HepG2 (cell line): ENCODE data around the gene PLLP. TPM values are rescaled to one million over a fixed set of nuclear protein-coding genes. Genes with fewer than 3 reads are reported as not detected.

Experiments
- GFI1 ChIP-seq: sonication (generic); formaldehyde crosslinking; IDR thresholded peaks from 2 replicates; pipeline ENCODE4 v1.5.0; 2020; ENCODE audit warnings: missing genetic modification reagents, mild to moderate bottlenecking, borderline replicate concordance
- GTF3A ChIP-seq: sonication (generic); formaldehyde crosslinking; conservative IDR thresholded peaks from 2 replicates; pipeline ENCODE4 v1.4.0; 2020; ENCODE audit warnings: mild to moderate bottlenecking, missing genetic modification reagents
- KLF6 ChIP-seq: IDR thresholded peaks from 2 replicates; pipeline ENCODE4 v1.8.0; 2016; ENCODE audit warnings: missing biosample characterization, missing genetic modification reagents
- PBX2 ChIP-seq: IDR thresholded peaks from 2 replicates; pipeline ENCODE4 v1.6.1; 2016; ENCODE audit warnings: control low read depth
- PCBP2 ChIP-seq: fragments of 200-400 bp; formaldehyde crosslinking; optimal IDR thresholded peaks from 2 replicates; pipeline ENCODE3; 2018; ENCODE audit warnings: low read length, low read depth; ENCODE audit not compliant: poor library complexity, severe bottlenecking
- PHF21A ChIP-seq: sonication (generic); formaldehyde crosslinking; IDR thresholded peaks from 2 replicates; pipeline ENCODE4 v1.5.0; 2020; ENCODE audit warnings: mild to moderate bottlenecking, missing genetic modification reagents
- PRDM10 ChIP-seq: sonication (generic); formaldehyde crosslinking; IDR thresholded peaks from 2 replicates; pipeline ENCODE4 v1.4.0; 2020; ENCODE audit warnings: low read depth, missing genetic modification reagents
- SAFB2 ChIP-seq: sonication (generic); formaldehyde crosslinking; IDR thresholded peaks from 2 replicates; pipeline ENCODE4 v1.5.1; 2020; ENCODE audit warnings: missing genetic modification reagents, low read depth, mild to moderate bottlenecking, borderline replicate concordance
- ZBTB21 ChIP-seq: sonication (generic); formaldehyde crosslinking; IDR thresholded peaks from 2 replicates; pipeline ENCODE4 v1.4.0; 2020; ENCODE audit warnings: missing genetic modification reagents
- ZNF629 ChIP-seq: sonication (generic); formaldehyde crosslinking; conservative IDR thresholded peaks from 2 replicates; pipeline ENCODE4 v1.5.0; 2020; ENCODE audit warnings: missing genetic modification reagents
- ZNF776 ChIP-seq: sonication (generic); formaldehyde crosslinking; IDR thresholded peaks from 2 replicates; pipeline ENCODE4 v1.4.0; 2020; ENCODE audit warnings: mild to moderate bottlenecking, missing genetic modification reagents
- polyA plus RNA-seq, 8 experiments: library from polyadenylated mRNA; depleted of rRNA in 3 of 8; stranded (reverse) in 7 of 8; unstranded in 1 of 8; fragments of >200 nt; fragmentation: Illumina TruSeq in 4 of 8; extraction: Trizol in 4 of 8; gene quantifications; 2 replicates each; pipeline versions ENCODE4 v1.2.1 to v1.2.3, GENCODE V29; 2011 to 2016; ENCODE audit warnings: low read depth in 4 of 8, missing spikeins in 1 of 8, mixed read lengths in 1 of 8; ENCODE audit not compliant: insufficient read depth in 1 of 8
- total RNA-seq, 5 experiments: library from RNA; depleted of rRNA; stranded (reverse); fragments of >200 nt; fragmentation: Illumina TruSeq; extraction: Trizol; gene quantifications; 2 replicates each; pipeline ENCODE4 v1.2.3, GENCODE V29; 2016; ENCODE audit warnings: low read depth in 1 of 5
- TF ChIP-seq, protein P1 (sequence below): sonication (generic); formaldehyde crosslinking; IDR thresholded peaks from 2 replicates; pipeline ENCODE4 v1.4.0; 2020; ENCODE audit warnings: mild to moderate bottlenecking, missing genetic modification reagents
- TF ChIP-seq, protein P2 (sequence below): sonication (generic); formaldehyde crosslinking; conservative IDR thresholded peaks from 2 replicates; pipeline ENCODE4 v1.8.0; 2022; ENCODE audit warnings: mild to moderate bottlenecking, moderate library complexity, missing genetic modification reagents

PLLP gene
- total and polyA plus RNA-seq, 2 of the 13 experiments (the other 11 are each of a cell fraction or from before 2014, with no cell fraction given) = 60.6 to 127 TPM

- no peak for TF ChIP-seq PRDM10
- TF ChIP-seq, protein P1, sequence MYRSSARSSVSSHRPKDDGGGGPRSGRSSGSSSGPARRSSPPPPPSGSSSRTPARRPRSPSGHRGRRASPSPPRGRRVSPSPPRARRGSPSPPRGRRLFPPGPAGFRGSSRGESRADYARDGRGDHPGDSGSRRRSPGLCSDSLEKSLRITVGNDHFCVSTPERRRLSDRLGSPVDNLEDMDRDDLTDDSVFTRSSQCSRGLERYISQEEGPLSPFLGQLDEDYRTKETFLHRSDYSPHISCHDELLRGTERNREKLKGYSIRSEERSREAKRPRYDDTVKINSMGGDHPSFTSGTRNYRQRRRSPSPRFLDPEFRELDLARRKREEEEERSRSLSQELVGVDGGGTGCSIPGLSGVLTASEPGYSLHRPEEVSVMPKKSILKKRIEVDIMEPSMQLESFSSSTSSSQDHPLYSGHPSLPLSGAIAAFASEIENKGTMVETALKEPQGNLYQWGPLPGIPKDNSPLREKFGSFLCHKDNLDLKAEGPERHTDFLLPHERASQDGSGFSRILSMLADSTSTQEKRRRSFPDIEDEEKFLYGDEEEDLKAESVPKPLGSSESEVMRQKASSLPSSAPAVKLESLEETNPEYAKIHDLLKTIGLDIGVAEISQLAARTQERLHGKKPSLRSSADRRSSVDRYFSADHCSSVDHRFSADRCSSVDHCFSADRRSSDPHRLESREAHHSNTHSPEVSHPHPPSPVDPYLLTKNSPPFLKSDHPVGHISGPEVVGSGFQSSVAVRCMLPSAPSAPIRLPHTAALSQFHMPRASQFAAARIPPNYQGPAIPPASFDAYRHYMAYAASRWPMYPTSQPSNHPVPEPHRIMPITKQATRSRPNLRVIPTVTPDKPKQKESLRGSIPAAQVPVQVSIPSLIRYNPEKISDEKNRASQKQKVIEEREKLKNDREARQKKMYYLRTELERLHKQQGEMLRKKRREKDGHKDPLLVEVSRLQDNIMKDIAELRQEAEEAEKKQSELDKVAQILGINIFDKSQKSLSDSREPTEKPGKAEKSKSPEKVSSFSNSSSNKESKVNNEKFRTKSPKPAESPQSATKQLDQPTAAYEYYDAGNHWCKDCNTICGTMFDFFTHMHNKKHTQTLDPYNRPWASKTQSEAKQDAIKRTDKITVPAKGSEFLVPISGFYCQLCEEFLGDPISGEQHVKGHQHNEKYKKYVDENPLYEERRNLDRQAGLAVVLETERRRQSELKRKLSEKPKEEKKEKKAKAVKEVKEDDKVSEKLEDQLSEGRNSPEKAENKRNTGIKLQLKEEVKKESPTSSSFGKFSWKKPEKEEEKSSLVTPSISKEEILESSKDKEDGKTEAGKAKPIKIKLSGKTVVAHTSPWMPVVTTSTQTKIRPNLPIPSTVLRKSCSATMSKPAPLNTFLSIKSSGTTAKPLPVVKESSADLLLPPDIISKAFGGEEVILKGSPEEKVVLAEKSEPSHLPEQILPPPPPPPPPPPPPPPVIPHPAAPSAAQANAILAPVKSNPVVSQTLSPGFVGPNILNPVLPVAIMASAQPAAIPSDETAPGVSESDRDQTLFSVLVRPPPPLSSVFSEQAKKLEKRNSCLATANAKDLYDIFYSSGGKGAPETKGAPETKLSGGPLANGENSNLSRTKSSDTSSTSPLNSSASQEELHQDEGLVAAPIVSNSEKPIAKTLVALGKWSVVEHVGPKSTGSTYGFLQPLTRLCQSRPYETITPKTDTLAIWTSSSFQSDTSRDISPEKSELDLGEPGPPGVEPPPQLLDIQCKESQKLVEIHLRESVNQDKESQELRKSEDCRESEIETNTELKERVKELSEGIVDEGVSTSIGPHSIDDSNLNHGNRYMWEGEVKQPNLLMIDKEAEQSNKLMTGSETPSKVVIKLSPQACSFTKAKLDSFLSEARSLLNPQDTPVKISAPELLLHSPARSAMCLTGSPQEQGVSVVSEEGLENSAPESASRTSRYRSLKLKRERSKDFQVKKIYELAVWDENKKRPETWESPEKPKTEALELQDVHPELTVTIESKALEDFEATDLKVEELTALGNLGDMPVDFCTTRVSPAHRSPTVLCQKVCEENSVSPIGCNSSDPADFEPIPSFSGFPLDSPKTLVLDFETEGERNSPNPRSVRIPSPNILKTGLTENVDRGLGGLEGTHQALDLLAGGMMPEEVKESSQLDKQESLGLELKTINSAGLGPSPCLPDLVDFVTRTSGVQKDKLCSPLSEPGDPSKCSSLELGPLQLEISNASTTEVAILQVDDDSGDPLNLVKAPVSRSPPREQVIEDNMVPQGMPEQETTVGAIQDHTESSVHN (CRISPR knock-in tag) = no peak; the same call in 1 of the 2 replicates
- no peak for TF ChIP-seq ZNF776
- TF ChIP-seq PCBP2 = no peak
- no peak for TF ChIP-seq ZBTB21 (CRISPR knock-in tag)
- 0 out of 2 replicates have a peak, but pooled peaks have one; percentile 5 for TF ChIP-seq GFI1 (CRISPR knock-in tag)
- TF ChIP-seq, protein P2, sequence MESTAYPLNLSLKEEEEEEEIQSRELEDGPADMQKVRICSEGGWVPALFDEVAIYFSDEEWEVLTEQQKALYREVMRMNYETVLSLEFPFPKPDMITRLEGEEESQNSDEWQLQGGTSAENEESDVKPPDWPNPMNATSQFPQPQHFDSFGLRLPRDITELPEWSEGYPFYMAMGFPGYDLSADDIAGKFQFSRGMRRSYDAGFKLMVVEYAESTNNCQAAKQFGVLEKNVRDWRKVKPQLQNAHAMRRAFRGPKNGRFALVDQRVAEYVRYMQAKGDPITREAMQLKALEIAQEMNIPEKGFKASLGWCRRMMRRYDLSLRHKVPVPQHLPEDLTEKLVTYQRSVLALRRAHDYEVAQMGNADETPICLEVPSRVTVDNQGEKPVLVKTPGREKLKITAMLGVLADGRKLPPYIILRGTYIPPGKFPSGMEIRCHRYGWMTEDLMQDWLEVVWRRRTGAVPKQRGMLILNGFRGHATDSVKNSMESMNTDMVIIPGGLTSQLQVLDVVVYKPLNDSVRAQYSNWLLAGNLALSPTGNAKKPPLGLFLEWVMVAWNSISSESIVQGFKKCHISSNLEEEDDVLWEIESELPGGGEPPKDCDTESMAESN (CRISPR knock-in tag) = no peak
- TF ChIP-seq SAFB2 (CRISPR knock-in tag) = no peak
- no peak for TF ChIP-seq GTF3A
- no peak for TF ChIP-seq PBX2 (CRISPR knock-in tag)
- no peak for TF ChIP-seq KLF6 (CRISPR knock-in tag)
- TF ChIP-seq PHF21A (CRISPR knock-in tag) = no peak
- TF ChIP-seq ZNF629 (CRISPR knock-in tag) = no peak
These were observed 38.9 kb downstream of the PLLP start (continued) for GRCh38 chr16:57245472-57246113.
